ENCODE results near the gene KLHL30. TPM values are rescaled to one million over a fixed set of nuclear protein-coding genes. Genes with fewer than 3 reads are reported as not detected.
A peak's percentile ranks its signal among the peaks of the same experiment; 100 is the strongest.

The KLHL30 gene
- total RNA-seq, 2 experiments from 2014 or later, result not detected

DNA sequence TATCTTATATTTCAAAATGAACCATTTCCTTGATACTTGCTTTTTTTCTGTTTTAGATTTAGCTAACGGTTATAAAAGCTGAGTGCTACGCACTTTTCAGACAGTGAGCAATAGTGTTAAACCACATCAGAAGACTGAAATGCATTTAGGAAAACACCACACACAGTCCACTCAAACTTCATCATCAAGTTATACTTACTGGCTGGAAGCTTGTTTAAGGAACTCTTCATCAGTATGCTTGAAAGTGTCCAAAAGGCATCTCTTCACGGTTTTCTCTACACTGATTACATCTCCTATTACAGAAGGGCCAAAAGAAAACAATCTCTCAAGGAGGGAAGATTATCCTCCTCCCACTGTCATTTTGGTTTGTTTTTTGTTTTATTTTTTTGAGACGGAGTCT lies 45.4 kb downstream of the KLHL30 start:
- Mint-ChIP-seq H3K27ac (peak overlapping the region; percentile 10), H3K9me3 (no peaks in the 10 kb centered on the region), H3K36me3 (peaks cover 65% of the 10 kb centered on the region), H3K4me3 (no peak overlapping the region), H3K4me1 (ENCODE audit: low read depth) (peaks cover 11% of the 10 kb centered on the region), H3K27me3 (no peaks in the 10 kb centered on the region)
- intact Hi-C loops (cut with micrococcal nuclease), result no loop called here
- CTCF ChIA-PET, result interaction anchor here (0.9 kb wide), 1 partner anchor 79 kb away, joined by 4 read pairs; no protein-coding TSS in a partner anchor
- POLR2A ChIA-PET, result no interaction called here
- no peak for DNase-seq

DNA sequence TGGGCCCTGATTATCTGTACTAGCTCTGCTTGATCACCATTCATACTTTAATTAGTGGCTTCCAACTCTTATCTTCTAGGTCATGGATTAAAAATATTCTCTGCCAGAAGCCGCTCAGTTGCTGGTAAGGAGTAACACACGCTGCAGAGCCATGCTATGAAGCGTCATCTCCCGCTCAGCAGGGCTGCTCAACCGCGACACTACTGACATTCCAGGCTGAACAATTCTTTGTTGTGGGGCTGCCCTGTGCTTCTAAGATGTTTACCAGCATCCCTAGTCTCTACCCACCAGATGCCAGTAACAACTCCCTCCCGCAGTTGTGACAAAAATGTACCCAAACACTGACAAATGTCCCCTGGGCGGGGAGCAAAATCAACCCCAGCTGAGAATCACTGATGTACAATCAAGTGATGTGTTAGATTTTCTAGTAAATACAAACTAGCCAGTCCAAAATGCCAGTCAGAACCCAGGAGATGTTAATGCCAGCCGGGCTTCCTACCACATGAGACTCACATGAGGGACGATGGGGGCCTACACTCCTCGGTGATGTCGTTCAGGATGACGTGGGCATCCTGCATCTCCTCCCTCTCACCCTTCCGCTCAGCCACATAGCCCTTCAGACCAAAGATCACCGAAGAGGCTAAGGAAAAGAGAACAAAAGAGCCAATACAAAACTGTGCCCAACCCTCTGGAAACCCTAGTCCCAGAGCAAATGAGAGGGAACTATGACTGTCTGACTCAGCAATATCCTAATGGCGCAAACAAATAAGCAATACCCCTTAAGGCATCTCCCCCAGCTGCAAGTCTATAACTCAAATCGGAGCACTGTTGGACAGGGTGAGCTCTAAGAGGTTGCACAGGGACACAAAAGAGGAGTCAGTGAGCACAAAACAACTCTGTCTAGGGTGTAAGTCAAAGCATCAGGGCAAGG lies 49.4 kb downstream of the KLHL30 start:
- H3K36me3 Mint-ChIP-seq, result peaks cover 59% of the 10 kb centered on the region
- POLR2A ChIA-PET, result no interaction called here

DNA sequence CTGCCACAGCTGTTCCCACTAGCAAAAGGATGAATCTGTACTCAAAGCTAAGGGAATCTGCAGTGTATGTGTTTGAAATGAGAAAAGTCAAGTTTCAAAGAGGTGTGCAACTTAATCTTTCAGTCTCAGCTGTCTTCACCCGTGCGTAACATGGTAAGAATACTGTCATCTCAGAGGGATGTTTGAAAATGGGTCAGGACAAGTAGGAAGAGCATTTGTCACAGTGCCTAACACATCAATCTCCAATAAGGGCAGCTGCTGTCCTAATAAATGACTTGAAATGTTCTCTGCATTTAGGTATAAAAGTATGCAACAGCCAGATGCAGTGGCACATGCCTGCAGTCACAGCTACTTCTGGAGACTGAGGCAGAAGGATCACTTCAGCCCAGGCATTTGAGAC lies 52.0 kb downstream of the KLHL30 start:
- intact Hi-C loops (cut with micrococcal nuclease), result no loop called here
- Mint-ChIP-seq H3K27ac (no peak overlapping the region), H3K9me3 (no peaks in the 10 kb centered on the region), H3K27me3 (no peaks in the 10 kb centered on the region), H3K4me1 (ENCODE audit: low read depth) (peaks cover 2% of the 10 kb centered on the region), H3K36me3 (peaks cover 52% of the 10 kb centered on the region), H3K4me3 (no peak overlapping the region)
- ChIA-PET CTCF (no interaction called here), POLR2A (no interaction called here)
- DNase-seq, result no peak

More for the DNA sequence above, 49.4 kb downstream of the KLHL30 start:
- Mint-ChIP-seq H3K4me1 (ENCODE audit: low read depth) (peaks cover 11% of the 10 kb centered on the region), H3K9me3 (no peaks in the 10 kb centered on the region), H3K27me3 (no peaks in the 10 kb centered on the region), H3K4me3 (no peak overlapping the region), H3K27ac (no peak overlapping the region)
- intact Hi-C loops (cut with micrococcal nuclease), result no loop called here
- CTCF ChIA-PET, result interaction anchor here (0.6 to 1.4 kb wide), 2 partner anchors 75 to 471 kb away, joined by 4 read pairs; no protein-coding TSS in a partner anchor
- no peak for DNase-seq

Other genes starting within 250 kb of the KLHL30 start
- gene UBE2F, start 171.7 kb upstream of the KLHL30 start, total RNA-seq, result 10 to 100 TPM; 50.7 to 52.9 TPM
- gene SCLY, start 77.7 kb upstream of the KLHL30 start, total RNA-seq, result 10 to 100 TPM; 47.9 to 51.8 TPM
- gene ESPNL, start 38.3 kb upstream of the KLHL30 start, total RNA-seq, result under 1 TPM; 0.12 to 0.14 TPM
- not detected for gene ERFE, start 20.3 kb downstream of the KLHL30 start, total RNA-seq
- gene ILKAP, start 65.0 kb downstream of the KLHL30 start, total RNA-seq, result 10 to 100 TPM; 46.7 to 50.2 TPM
- 1 to 10 TPM; 3.1 to 3.3 TPM for gene HES6, start 101.4 kb downstream of the KLHL30 start, total RNA-seq
- gene PER2, start 149.9 kb downstream of the KLHL30 start, total RNA-seq, result 1 to 10 TPM; 5.5 to 7.2 TPM
- gene TRAF3IP1, start 181.8 kb downstream of the KLHL30 start, total RNA-seq, result 1 to 10 TPM; 8.0 to 9.3 TPM

All from activated CD4-positive, alpha-beta memory T cell treated with anti-CD3 and anti-CD28 coated beads for 36 hours (primary cell).